ENCODE measurements around the gene TRIM2.
"Not testable (repeated sequence)": the region's sequence is repeated elsewhere in the genome, so short reads cannot be mapped to it uniquely, and the experiment has no call there.

The TRIM2 gene

DNA sequence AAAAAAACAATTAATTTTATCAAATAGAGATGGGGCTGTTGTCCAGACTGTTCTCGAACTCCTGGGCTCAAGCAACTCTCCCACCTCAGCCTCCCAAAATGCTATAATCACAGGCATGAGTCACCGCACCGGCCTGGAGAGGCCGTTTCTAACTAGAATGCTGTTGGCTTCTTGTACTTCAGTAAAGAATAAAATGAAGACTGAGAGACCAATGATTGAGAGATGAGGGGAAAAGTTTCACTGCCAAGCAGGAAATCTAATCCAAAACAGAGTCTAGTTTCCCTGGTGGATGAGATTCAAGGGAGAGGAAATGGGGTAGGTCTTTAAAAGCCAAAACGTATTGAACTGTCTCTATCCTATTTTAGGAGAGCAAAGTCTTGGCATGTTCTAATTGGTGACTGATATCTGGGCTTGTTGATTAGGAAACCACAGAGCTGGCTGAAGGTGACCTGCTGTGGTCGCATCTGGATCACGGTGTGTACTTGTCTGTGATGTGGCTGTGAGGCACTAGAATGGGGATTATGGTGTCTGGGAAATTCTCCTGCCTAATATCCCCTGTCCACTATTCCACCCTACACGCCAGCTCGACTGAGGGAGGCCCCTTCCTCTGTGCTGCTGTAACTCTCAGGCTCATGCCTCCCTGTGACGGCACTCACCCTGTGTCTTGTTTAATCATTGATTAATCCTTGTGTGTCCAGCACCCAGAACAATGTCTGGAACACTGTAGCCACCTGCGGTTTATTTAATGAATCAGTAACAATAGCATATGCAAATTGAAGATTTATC lies 15.0 kb upstream of the TRIM2 start:
- no peak for DNase-seq

- no peak for DNase-seq
Observed at GRCh38 chr4:153191795-153192363, 12.4 kb upstream of the TRIM2 start.

DNA sequence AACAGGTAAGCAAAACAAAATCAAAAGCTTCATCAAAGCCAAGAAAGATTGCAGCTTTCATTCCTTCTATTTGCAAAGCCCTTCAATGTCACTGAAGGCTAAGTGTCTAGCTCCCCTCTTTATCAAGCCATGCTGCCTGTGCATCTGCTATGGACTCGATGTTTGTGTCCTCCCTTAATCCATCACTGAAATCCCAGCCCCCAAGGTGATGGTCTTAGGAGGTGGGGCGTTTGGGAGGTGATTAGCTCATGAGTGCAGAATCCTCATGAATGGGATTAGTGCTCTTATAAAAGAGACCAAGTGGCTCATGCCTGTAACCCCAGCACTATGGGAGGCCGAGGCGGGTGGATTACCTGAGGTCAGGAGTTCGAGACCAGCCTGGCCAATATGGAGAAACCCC lies 6.9 kb upstream of the TRIM2 start:
- no peak for DNase-seq

- peak; percentile 34 to 44 for DNase-seq
Observed at GRCh38 chr4:153198719-153199118, 5.5 kb upstream of the TRIM2 start.

DNA sequence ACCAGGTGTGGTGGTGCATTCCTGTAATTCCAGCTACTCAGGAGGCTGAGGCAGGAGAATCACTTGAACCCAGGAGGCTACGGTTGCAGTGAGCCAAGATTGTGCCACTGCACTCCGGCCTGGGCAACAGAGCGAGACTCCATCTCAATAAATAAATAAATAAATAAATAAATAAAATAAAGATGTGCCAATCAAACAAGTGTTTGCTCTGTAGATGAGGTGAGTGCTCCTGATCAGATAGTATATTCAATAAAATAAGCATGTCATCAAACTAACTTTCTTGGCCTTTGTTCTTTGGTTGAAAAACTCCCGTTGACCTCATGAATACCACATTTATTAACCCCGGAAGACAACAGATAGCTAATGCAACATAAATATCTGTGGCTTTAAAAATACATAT lies 497 bp upstream of the TRIM2 start:
- not testable (repeated sequence) for DNase-seq

DNA sequence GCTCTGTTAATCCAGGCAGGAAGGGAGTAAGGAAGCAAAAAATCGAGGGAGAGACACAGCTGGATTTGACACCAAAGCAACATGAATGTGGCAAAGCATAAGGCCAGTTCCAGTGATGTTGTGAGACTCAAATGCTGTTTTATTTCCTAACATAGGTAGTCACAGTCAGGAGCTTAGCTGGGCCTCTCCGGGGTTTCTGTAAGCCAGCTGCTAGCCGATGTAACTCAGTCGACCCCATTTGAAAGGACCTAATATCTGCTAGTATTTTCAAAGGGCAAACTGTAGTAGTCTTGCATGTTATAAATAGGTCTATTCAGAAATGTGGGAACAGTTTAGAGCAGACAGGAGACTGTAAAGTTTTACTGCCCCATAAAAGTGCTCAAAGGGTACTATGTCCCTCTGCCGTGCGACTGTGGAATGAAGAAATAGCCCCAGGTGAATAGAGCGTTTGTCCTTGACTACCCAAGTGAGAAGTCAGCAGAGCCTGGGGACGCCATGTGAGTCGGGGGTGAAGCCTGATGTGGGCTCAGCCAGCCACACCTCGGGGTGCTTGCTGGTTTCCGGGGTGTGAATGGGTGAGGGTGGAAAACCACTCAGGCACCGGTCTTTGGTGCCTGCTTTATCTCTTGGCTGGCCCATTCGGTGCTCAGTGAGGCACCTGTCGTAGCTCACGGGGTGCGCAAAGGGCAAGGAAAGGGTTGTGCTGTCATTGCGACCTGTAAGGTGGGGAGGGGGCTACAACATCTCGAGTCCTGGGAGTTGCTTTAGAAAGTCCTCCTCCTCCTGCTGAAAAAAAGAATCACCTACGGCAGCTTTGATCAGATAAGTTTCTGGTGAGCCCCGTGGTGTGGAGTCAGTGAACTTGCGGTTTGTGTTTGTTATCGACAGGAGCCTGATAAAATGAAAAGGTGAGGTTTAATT lies 745 bp downstream of the TRIM2 start:
- DNase-seq: no peak

GRCh38 chr4:153205757-153206156 lies 1.5 kb downstream of the TRIM2 start:
- DNase-seq: no peak

DNA sequence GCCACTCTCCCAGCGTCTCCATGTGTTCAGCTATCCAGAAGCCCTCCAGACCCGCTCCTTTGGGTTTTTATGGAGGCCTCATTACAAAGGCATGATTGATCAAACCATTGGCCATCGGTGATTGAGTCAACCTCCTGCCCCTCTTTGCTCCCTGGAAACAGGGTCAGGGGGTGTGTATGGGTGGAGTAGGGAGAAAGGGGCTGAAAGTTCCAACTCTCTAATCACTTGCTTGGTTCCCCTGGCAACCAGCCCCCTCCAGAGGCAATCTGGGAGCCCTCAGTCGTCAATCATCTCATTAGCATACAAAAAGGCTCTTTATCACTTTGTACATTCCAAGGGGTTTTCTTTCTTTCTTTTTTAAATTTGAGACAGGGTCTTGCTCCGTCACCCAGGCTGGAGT lies 2.3 kb downstream of the TRIM2 start:
- no peak for DNase-seq

GRCh38 chr4:153207027-153207426 lies 2.8 kb downstream of the TRIM2 start:
- no peak for DNase-seq

GRCh38 chr4:153207567-153207966 lies 3.3 kb downstream of the TRIM2 start:
- no peak for DNase-seq

GRCh38 chr4:153209410-153209809 lies 5.2 kb downstream of the TRIM2 start:
- no peak for DNase-seq

GRCh38 chr4:153210727-153211126 lies 6.5 kb downstream of the TRIM2 start:
- no peak for DNase-seq

- no peak for DNase-seq
Observed at GRCh38 chr4:153211986-153212728, 7.9 kb downstream of the TRIM2 start.

DNA sequence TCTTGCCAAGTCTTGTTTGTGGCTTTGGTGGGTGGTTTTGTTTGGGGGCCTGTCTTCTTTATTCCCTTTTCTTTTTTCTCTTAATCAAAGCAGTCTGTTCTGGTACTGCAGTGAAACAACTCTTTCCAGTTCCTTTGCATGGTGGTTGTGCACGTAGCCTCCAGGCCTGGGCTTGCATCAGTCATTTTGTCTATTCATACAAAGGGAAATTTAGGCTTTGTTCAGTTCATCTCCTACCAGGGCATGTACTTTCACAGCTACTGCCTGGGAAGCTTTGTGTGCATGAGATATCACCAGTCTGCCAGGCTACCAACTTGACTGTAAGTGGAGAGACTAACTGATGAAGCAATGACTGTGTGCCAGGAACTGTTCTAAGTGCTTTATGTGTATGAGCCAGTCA lies 8.5 kb downstream of the TRIM2 start:
- no peak for DNase-seq

DNA sequence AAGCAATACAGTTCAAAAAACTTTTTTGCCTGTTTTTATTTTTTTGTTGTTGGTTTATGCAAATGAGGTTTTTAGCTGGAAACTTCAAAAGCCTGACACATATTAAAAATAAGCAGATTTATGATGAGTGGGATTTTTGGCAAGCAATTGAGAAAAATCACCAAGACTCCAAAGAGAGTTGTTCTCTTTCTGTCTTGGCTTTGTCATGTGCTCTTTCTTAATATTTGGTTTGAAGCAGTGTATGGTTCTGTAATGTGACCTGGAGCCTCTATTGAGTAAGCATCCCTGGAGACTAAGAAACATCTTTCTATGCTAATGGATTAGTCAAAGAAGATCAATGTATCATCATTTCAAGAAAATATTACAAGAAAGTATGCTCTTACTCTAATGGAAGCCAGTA lies 11.7 kb downstream of the TRIM2 start:
- no peak for DNase-seq

DNA sequence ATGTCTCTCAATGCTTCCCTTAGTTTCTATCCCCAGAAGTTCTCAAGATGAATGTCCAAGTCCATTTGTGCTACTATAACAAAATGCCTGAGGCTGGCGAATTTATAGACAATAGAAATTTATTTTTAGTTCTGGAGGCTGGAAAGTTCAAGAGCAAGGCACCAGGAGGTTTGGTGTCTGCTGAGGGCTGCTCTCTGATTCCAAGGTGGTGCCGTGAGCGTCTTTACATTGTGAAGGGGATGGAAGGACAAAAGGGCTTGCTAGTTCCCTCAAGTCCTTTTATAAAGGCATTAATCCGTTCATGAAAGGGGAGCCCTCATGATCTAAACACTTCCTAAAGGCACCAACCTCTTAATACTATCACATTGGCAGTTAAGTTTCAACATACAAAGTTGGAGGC lies 12.3 kb downstream of the TRIM2 start:
- no peak for DNase-seq

DNA sequence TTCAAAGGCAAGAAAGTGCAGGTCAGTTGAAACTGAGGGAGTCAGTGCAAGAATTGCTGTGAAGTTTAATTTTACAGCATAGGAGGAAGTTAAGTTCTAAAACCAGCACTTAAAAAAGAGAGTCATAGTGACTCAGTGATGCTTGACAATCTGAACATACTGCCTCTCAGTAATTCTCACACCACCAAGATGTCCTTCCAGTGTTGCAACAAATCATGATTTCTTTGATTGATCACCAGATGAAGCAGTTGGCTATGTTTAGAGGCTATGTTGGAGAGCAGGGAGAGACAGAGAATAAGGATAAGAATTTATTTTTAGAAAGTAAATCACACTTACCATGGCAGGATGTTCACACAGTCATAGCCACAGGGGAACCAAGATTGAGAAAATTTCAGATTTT lies 13.2 kb downstream of the TRIM2 start:
- DNase-seq: no peak

GRCh38 chr4:153218961-153219360 lies 14.7 kb downstream of the TRIM2 start:
- DNase-seq: no peak

DNA sequence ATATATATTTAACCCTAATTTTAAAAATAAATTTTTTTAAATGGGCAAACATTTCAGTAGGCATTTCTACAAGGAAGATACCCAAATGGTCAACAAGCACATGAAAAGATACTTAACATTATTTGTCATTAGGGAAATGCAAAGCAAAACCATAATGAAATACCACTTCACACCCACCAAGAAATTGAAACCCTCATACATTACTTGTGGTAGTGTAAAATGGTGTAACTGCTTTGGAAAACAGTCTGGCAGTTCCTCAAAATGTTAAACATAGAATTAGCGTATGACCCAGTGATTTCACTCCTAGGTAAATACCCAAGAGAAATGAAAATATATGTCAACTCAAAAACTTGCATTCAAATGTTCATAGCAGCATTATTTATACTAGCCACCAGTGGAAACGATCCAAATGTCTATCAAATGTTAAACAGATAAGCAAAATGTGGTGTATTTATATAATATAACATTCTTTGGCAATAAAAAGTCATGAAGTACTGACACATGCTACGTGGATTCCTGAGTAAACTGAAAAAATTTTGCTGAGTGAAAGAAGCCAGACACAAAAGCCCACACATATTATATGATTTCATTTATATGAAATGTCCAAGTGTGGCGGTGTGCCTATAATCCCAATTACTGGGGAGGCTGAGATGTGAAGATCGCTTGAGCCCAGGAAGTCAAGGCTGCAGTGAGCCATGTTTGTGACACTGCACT lies 16.6 kb downstream of the TRIM2 start:
- DNase-seq: no peak

GRCh38 chr4:153221783-153222706 lies 17.8 kb downstream of the TRIM2 start:
- DNase-seq: peak in 1 of 2 experiments; percentile 57

All from NCI-H446 (cell line).